Neural crest cell (in vitro differentiated cells): Measurements from ENCODE around the gene CD99. TPM values are rescaled to one million over a fixed set of nuclear protein-coding genes. Genes with fewer than 3 reads are reported as not detected.

Source experiments
- DNase-seq: peaks from one replicate; pipeline ENCODE4 v3.0.0; 2021; ENCODE audit warnings: low read depth, mixed read lengths, low spot score
- H3K27ac Mint-ChIP-seq: one replicate; pipeline ENCODE4 v1.8.0; 2021; ENCODE audit warnings: mild to moderate bottlenecking, mixed read lengths; ENCODE audit not compliant: unreplicated experiment
- H3K27me3 Mint-ChIP-seq: 2 replicates; pipeline ENCODE4 v1.8.0; 2021; ENCODE audit warnings: low read depth, mild to moderate bottlenecking, mixed read lengths
- H3K36me3 Mint-ChIP-seq: 2 replicates; pipeline ENCODE4 v1.8.0; 2021; ENCODE audit warnings: low read depth, mild to moderate bottlenecking, mixed read lengths
- H3K4me1 Mint-ChIP-seq: 2 replicates; pipeline ENCODE4 v1.8.0; 2021; ENCODE audit warnings: mixed read lengths
- H3K4me3 Mint-ChIP-seq: one replicate; pipeline ENCODE4 v1.8.0; 2021; ENCODE audit warnings: mild to moderate bottlenecking, mixed read lengths
- H3K9me3 Mint-ChIP-seq: 2 replicates; pipeline ENCODE4 v1.8.0; 2021; ENCODE audit warnings: mixed read lengths
- long read RNA-seq: library from polyadenylated mRNA; unstranded; transcript quantifications from one replicate; pipeline ENCODE4 v2.0.0, GENCODE V29; 2020
- total RNA-seq: library from RNA; stranded (reverse); gene quantifications from 2 replicates; pipeline ENCODE4 v1.2.1, GENCODE V29; 2021
- TF ChIP-seq, protein P1 (sequence below): fragments of 200-600 bp; sonication (generic); conservative IDR thresholded peaks from 2 replicates; pipeline ENCODE4 v1.5.0; 2021; ENCODE audit warnings: antibody characterized with exemption, mild to moderate bottlenecking

CD99 gene, protein sequence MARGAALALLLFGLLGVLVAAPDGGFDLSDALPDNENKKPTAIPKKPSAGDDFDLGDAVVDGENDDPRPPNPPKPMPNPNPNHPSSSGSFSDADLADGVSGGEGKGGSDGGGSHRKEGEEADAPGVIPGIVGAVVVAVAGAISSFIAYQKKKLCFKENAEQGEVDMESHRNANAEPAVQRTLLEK
- 158 and 165 TPM in 2 replicates for total RNA-seq
- long read RNA-seq, transcript CD99-205 (10 exons, 1,291 nt): major isoform, 35 of 63 reads
- long read RNA-seq, partial matches to known transcripts: 17 of 63 reads
- long read RNA-seq, other reads (novel, unspliced or antisense): 7 of 63 reads

DNA sequence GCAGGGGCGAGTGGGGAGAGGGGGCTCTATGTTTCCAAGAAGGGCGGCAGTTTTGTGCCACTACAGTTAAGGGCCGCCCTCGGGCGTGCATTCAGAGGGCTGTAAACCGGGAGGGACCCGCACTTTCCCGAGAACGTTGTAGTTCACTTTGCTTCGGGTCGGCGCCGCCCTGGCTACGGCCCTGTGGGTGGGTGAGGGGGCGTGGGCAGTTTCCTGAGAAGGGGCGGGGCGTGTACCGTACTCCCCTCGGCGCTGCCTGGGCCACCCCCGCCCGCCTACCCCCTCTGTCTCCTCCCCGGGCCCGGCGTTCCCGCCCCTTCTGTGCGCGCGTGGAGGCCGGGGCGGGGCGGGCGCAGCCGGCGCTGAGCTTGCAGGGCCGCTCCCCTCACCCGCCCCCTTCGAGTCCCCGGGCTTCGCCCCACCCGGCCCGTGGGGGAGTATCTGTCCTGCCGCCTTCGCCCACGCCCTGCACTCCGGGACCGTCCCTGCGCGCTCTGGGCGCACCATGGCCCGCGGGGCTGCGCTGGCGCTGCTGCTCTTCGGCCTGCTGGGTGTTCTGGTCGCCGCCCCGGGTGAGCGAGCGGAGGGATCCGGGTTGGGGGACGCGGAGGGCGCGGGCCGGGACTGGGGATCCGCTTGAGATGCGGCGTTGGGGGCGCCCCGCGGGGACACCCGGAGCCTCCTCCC is at the start of gene CD99:
CD99 (plus strand) TSS at position 440 of the 687 bp plus-strand sequence; CDS start at position 506, 66 bp downstream.
- Mint-ChIP-seq H3K27ac (peak within 1 kb of the TSS; percentile 96), H3K4me3 (peak within 1 kb of the TSS; percentile 95), H3K9me3 (no peaks in the 10 kb centered on the region), H3K36me3 (no peaks in the 10 kb centered on the region), H3K4me1 (peaks cover 43% of the 10 kb centered on the region), H3K27me3 (peaks cover 11% of the 10 kb centered on the region)
- TF ChIP-seq, protein P1, sequence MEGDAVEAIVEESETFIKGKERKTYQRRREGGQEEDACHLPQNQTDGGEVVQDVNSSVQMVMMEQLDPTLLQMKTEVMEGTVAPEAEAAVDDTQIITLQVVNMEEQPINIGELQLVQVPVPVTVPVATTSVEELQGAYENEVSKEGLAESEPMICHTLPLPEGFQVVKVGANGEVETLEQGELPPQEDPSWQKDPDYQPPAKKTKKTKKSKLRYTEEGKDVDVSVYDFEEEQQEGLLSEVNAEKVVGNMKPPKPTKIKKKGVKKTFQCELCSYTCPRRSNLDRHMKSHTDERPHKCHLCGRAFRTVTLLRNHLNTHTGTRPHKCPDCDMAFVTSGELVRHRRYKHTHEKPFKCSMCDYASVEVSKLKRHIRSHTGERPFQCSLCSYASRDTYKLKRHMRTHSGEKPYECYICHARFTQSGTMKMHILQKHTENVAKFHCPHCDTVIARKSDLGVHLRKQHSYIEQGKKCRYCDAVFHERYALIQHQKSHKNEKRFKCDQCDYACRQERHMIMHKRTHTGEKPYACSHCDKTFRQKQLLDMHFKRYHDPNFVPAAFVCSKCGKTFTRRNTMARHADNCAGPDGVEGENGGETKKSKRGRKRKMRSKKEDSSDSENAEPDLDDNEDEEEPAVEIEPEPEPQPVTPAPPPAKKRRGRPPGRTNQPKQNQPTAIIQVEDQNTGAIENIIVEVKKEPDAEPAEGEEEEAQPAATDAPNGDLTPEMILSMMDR: no peak
- DNase-seq: peak; percentile 79

GRCh38 chrX:2642146-2642545 is 48.9 kb upstream of the CD99 start:
- Mint-ChIP-seq H3K27me3 (no peaks in the 10 kb centered on the region), H3K27ac (no peak overlapping the region), H3K9me3 (peaks cover 2% of the 10 kb centered on the region), H3K4me3 (no peak overlapping the region), H3K4me1 (no peaks in the 10 kb centered on the region), H3K36me3 (peaks cover 6% of the 10 kb centered on the region)
- no peak for DNase-seq
- TF ChIP-seq, protein P1: no peak

- no peaks in the 10 kb centered on the region for H3K4me1 Mint-ChIP-seq
- H3K4me3 Mint-ChIP-seq: no peak overlapping the region
- H3K27ac Mint-ChIP-seq: no peak overlapping the region
- H3K9me3 Mint-ChIP-seq: peaks cover 2% of the 10 kb centered on the region
- TF ChIP-seq, protein P1: no peak
- no peak for DNase-seq
- no peaks in the 10 kb centered on the region for H3K27me3 Mint-ChIP-seq
- H3K36me3 Mint-ChIP-seq: peaks cover 6% of the 10 kb centered on the region
Observed at GRCh38 chrX:2642791-2643190, 48.3 kb upstream of the CD99 start.

- Mint-ChIP-seq H3K36me3 (peaks cover 6% of the 10 kb centered on the region), H3K9me3 (peaks cover 2% of the 10 kb centered on the region), H3K4me3 (no peak overlapping the region)
Observed at GRCh38 chrX:2643880-2644279, 47.2 kb upstream of the CD99 start.

GRCh38 chrX:2645563-2645962 is 45.5 kb upstream of the CD99 start:
- H3K4me3 Mint-ChIP-seq: no peak overlapping the region
- peaks cover 5% of the 10 kb centered on the region for H3K36me3 Mint-ChIP-seq
- peak overlapping the region; percentile 12 for H3K27ac Mint-ChIP-seq
- no peaks in the 10 kb centered on the region for H3K27me3 Mint-ChIP-seq
- H3K4me1 Mint-ChIP-seq: no peaks in the 10 kb centered on the region
- peaks cover 5% of the 10 kb centered on the region for H3K9me3 Mint-ChIP-seq
- DNase-seq: no peak
- TF ChIP-seq, protein P1: no peak

More at GRCh38 chrX:2643880-2644279, 47.2 kb upstream of the CD99 start:
- no peaks in the 10 kb centered on the region for H3K27me3 Mint-ChIP-seq
- DNase-seq: no peak
- TF ChIP-seq, protein P1: no peak
- no peak overlapping the region for H3K27ac Mint-ChIP-seq
- no peaks in the 10 kb centered on the region for H3K4me1 Mint-ChIP-seq
